GM12878 (cell line): ENCODE measurements around the gene DYNC2LI1. TPM values are rescaled to one million over a fixed set of nuclear protein-coding genes. Genes with fewer than 3 reads are reported as not detected.

Source experiments
- ATAC-seq: fragments of 200-7000 bp; cut with Tn5 transposase; 3 replicates; pipeline ENCODE4 v1.9.1; 2020; ENCODE audit warnings: mild to moderate bottlenecking, moderate library complexity
- BruUV-seq: library from RNA; stranded (reverse); fragments of 400-500 nt; replicated peaks from 2 replicates; lab custom pipeline; 2021; lab: Mats Ljungman, UMichigan
- CTCF ChIA-PET: fragments of 300-600 bp; sonication (Branson Sonifier 250); formaldehyde crosslinking; extraction: SDS; loops from one replicate; lab custom pipeline; 2021; ENCODE audit warnings: inconsistent platforms; lab: Yijun Ruan, JAX
- POLR2A ChIA-PET: fragments of 350-600 bp; formaldehyde crosslinking; extraction: SDS; loops from one replicate; lab custom pipeline; 2021; ENCODE audit warnings: inconsistent platforms; lab: Charles Lee
- RAD21 ChIA-PET: fragments of 300-600 bp; sonication (Branson Sonifier 250); formaldehyde crosslinking; loops from one replicate; lab custom pipeline; 2023; ENCODE audit warnings: antibody characterized with exemption; ENCODE audit not compliant: unreplicated experiment; lab: Charles Lee
- SMC1A ChIA-PET: fragments of 300-600 bp; sonication (Branson Sonifier 250); formaldehyde crosslinking; loops from one replicate; lab custom pipeline; 2023; ENCODE audit not compliant: unreplicated experiment, uncharacterized antibody; lab: Charles Lee
- DNase-seq: peaks from one replicate; pipeline ENCODE4 v3.0.0-alpha.2; 2011; ENCODE audit warnings: low read depth, low spot score
- FAIRE-seq: peaks from 3 replicates; lab custom pipeline; 2011; peaks lifted over from hg19 to GRCh38; lab: Jason Lieb, UNC
- H2AFZ ChIP-seq: 2 replicates; pipeline ENCODE4 v1.6.0; 2011; ENCODE audit warnings: low read depth, low read length, control low read depth; ENCODE audit not compliant: control insufficient read depth
- H3K27ac ChIP-seq: 2 replicates; pipeline ENCODE4 v1.5.1; 2011; ENCODE audit warnings: control low read depth; ENCODE audit not compliant: control insufficient read depth, insufficient read depth
- H3K27me3 ChIP-seq, 2 experiments: replicated peaks in 1 of 2; 2 replicates each; pipeline versions ENCODE4 v1.6.0 to v1.6.1; 2011; ENCODE audit warnings: low read length in 1 of 2; ENCODE audit not compliant: control insufficient read depth in 2 of 2, insufficient read depth in 2 of 2
- H3K36me3 ChIP-seq, 2 experiments: 2 replicates each; pipeline ENCODE4 v1.5.1; 2011; ENCODE audit warnings: low read length in 1 of 2; ENCODE audit not compliant: control insufficient read depth in 2 of 2, insufficient read depth in 2 of 2
- H3K4me1 ChIP-seq: 2 replicates; pipeline ENCODE4 v1.6.1; 2011; ENCODE audit warnings: mild to moderate bottlenecking, low read length, moderate library complexity, mixed read lengths; ENCODE audit not compliant: control insufficient read depth, insufficient read depth
- H3K4me2 ChIP-seq: 2 replicates; pipeline ENCODE4 v1.6.0; 2011; ENCODE audit warnings: control low read depth; ENCODE audit not compliant: control insufficient read depth, insufficient read depth
- H3K4me3 ChIP-seq: fragments of 200-600 bp; sonication (generic); 2 replicates; pipeline ENCODE4 v1.5.1; 2016
- H3K79me2 ChIP-seq: 2 replicates; pipeline ENCODE4 v1.6.0; 2011; ENCODE audit warnings: low read length; ENCODE audit not compliant: control insufficient read depth, insufficient read depth
- H3K9ac ChIP-seq: 2 replicates; pipeline ENCODE4 v1.8.0; 2011; ENCODE audit warnings: low read length, control low read depth, mixed read lengths; ENCODE audit not compliant: control insufficient read depth, insufficient read depth
- H3K9me3 ChIP-seq: replicated peaks from 3 replicates; pipeline ENCODE4 v1.5.1; 2011; ENCODE audit warnings: mild to moderate bottlenecking, low read length; ENCODE audit not compliant: control insufficient read depth, insufficient read depth
- H4K20me1 ChIP-seq: 2 replicates; pipeline ENCODE4 v1.6.0; 2011; ENCODE audit not compliant: control insufficient read depth, insufficient read depth
- CBX5 ChIP-seq: sonication (generic); IDR thresholded peaks from 2 replicates; pipeline ENCODE4 v1.6.1; 2016; ENCODE audit warnings: low read depth, moderate library complexity, mild to moderate bottlenecking, inconsistent platforms
- CHD2 ChIP-seq: IDR thresholded peaks from 2 replicates; pipeline ENCODE4 v1.6.1; 2011; ENCODE audit warnings: low read depth, low read length, improper control_type of control experiment, borderline replicate concordance
- CREB1 ChIP-seq: IDR thresholded peaks from 2 replicates; pipeline ENCODE4 v1.6.1; 2012; ENCODE audit warnings: low read depth, mild to moderate bottlenecking, inconsistent platforms
- FOXM1 ChIP-seq: IDR thresholded peaks from 2 replicates; pipeline ENCODE4 v1.6.1; 2012; ENCODE audit warnings: low read depth, mild to moderate bottlenecking, inconsistent platforms, low read length, moderate library complexity
- GABPA ChIP-seq: IDR thresholded peaks from 2 replicates; pipeline ENCODE4 v1.6.1; 2014; ENCODE audit warnings: antibody characterized with exemption, low read depth, mild to moderate bottlenecking, inconsistent platforms
- RAD21 ChIP-seq: IDR thresholded peaks from 2 replicates; pipeline ENCODE4 v1.6.1; 2011; ENCODE audit warnings: mild to moderate bottlenecking, low read depth, low read length, moderate library complexity; ENCODE audit not compliant: insufficient read depth
- RUNX3 ChIP-seq: IDR thresholded peaks from 2 replicates; pipeline ENCODE4 v1.6.1; 2012; ENCODE audit warnings: low read length, inconsistent platforms
- SUPT20H ChIP-seq: IDR thresholded peaks from 2 replicates; pipeline ENCODE4 v1.6.1; 2011; ENCODE audit warnings: low read depth, mild to moderate bottlenecking, low read length, moderate library complexity, borderline replicate concordance; ENCODE audit not compliant: control insufficient read depth
- ZNF207 ChIP-seq: fragments of 450-650 bp; IDR thresholded peaks from 2 replicates; pipeline ENCODE4 v1.6.1; 2014; ENCODE audit warnings: antibody characterized with exemption, mild to moderate bottlenecking, borderline replicate concordance
- WGBS: methylation state at CpG from one replicate; pipeline ENCODE4 v1.1.6; 2016; ENCODE audit warnings: low lambda C conversion rate; ENCODE audit not compliant: insufficient replicate concordance, insufficient coverage; ENCODE audit errors: missing lambda C conversion rate; 5-methylcytosine and 5-hydroxymethylcytosine counted together
- in situ Hi-C: fragments of 300-500 bp; cut with MboI; formaldehyde crosslinking; loops from 9 replicates; pipeline ENCODE4 v1.14.3; 2018; ENCODE audit warnings: mixed read lengths
- intact Hi-C: fragments of 100-400 bp; cut with micrococcal nuclease; formaldehyde crosslinking; loops from one replicate; pipeline ENCODE4 v1.14.2; 2022; ENCODE audit not compliant: unreplicated experiment
- polyA plus RNA-seq, 11 experiments: library from polyadenylated mRNA; depleted of rRNA in 4 of 11; unstranded in 6 of 11; stranded (reverse) in 5 of 11; fragments of >200 nt; fragmentation: Nextera tagmentation in 4 of 11; fragmentation: Illumina TruSeq in 1 of 11; extraction: Ambion mirVana in 4 of 11; extraction: Trizol in 1 of 11; gene quantifications; 1 replicate in 1 of 11; 2 replicates in 10 of 11; pipeline versions ENCODE4 v1.2.1 to v1.2.3, GENCODE V29; 2011 to 2016; ENCODE audit warnings: inconsistent platforms in 2 of 11, missing spikeins in 2 of 11, low read depth in 1 of 11
- total RNA-seq, 4 experiments: library from RNA; depleted of rRNA in 3 of 4; stranded (reverse); fragments of >200 nt in 3 of 4; fragmentation: Illumina TruSeq in 1 of 4; extraction: Trizol in 1 of 4; gene quantifications; 2 replicates each; pipeline versions ENCODE4 v1.2.1 to v1.2.3, GENCODE V29; 2013 to 2021
- TF ChIP-seq, protein P1 (sequence below): IDR thresholded peaks from 2 replicates; pipeline ENCODE4 v1.6.1; 2012; ENCODE audit warnings: mild to moderate bottlenecking, low read depth, low read length
- TF ChIP-seq, protein P2 (sequence below): IDR thresholded peaks from 2 replicates; pipeline ENCODE4 v1.6.1; 2012; ENCODE audit warnings: low read length, inconsistent platforms

The DYNC2LI1 gene
- total and polyA plus RNA-seq, 10 of the 15 experiments (the other 5 are each of a cell fraction or from before 2014, with no cell fraction given): 9.5 to 27.3 (median 19.3) TPM

GRCh38 chr2:43846140-43846793, 72.4 kb downstream of the DYNC2LI1 start:
- in situ Hi-C loops (no loop called here), intact Hi-C loops (no loop called here)
- H4K20me1 ChIP-seq: no peaks in the 10 kb centered on the region
- no peaks in the 10 kb centered on the region for H3K4me1 ChIP-seq
- no peak for FAIRE-seq
- no peaks in the 10 kb centered on the region for H3K79me2 ChIP-seq
- H3K27ac ChIP-seq: no peak overlapping the region
- H3K4me2 ChIP-seq: no peak overlapping the region
- no peaks in the 10 kb centered on the region for H3K36me3 ChIP-seq
- no peak for DNase-seq
- WGBS: 68% methylated on average over 5 of the region's 5 CpGs
- no TSS peak for BruUV-seq
- no peak overlapping the region for H3K9ac ChIP-seq
- SMC1A ChIA-PET: no interaction called here
- TF ChIP-seq GABPA (no peak), ZNF207 (no peak), RAD21 (no peak), CHD2 (no peak), FOXM1 (no peak), CREB1 (no peak), SUPT20H (no peak), RUNX3 (no peak), CBX5 (no peak)
- TF ChIP-seq, protein P1, sequence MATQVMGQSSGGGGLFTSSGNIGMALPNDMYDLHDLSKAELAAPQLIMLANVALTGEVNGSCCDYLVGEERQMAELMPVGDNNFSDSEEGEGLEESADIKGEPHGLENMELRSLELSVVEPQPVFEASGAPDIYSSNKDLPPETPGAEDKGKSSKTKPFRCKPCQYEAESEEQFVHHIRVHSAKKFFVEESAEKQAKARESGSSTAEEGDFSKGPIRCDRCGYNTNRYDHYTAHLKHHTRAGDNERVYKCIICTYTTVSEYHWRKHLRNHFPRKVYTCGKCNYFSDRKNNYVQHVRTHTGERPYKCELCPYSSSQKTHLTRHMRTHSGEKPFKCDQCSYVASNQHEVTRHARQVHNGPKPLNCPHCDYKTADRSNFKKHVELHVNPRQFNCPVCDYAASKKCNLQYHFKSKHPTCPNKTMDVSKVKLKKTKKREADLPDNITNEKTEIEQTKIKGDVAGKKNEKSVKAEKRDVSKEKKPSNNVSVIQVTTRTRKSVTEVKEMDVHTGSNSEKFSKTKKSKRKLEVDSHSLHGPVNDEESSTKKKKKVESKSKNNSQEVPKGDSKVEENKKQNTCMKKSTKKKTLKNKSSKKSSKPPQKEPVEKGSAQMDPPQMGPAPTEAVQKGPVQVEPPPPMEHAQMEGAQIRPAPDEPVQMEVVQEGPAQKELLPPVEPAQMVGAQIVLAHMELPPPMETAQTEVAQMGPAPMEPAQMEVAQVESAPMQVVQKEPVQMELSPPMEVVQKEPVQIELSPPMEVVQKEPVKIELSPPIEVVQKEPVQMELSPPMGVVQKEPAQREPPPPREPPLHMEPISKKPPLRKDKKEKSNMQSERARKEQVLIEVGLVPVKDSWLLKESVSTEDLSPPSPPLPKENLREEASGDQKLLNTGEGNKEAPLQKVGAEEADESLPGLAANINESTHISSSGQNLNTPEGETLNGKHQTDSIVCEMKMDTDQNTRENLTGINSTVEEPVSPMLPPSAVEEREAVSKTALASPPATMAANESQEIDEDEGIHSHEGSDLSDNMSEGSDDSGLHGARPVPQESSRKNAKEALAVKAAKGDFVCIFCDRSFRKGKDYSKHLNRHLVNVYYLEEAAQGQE: no peak
- TF ChIP-seq, protein P2, sequence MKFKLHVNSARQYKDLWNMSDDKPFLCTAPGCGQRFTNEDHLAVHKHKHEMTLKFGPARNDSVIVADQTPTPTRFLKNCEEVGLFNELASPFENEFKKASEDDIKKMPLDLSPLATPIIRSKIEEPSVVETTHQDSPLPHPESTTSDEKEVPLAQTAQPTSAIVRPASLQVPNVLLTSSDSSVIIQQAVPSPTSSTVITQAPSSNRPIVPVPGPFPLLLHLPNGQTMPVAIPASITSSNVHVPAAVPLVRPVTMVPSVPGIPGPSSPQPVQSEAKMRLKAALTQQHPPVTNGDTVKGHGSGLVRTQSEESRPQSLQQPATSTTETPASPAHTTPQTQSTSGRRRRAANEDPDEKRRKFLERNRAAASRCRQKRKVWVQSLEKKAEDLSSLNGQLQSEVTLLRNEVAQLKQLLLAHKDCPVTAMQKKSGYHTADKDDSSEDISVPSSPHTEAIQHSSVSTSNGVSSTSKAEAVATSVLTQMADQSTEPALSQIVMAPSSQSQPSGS: no peak
- RAD21 ChIA-PET: no interaction called here
- ATAC-seq: no peak
- peaks cover 3 to 4% of the 10 kb centered on the region in 2 experiments; a peak in 2 of 4 replicates for H3K27me3 ChIP-seq
- CTCF ChIA-PET: interaction anchor here (1.0 kb wide), 1 partner anchor 16 kb away, joined by 3 read pairs; no protein-coding TSS in a partner anchor
- H3K4me3 ChIP-seq: no peak overlapping the region
- no peaks in the 10 kb centered on the region for H3K9me3 ChIP-seq
- H2AFZ ChIP-seq: no peak overlapping the region
- POLR2A ChIA-PET: no interaction called here
